22Rv1 (cell line): Measurements from ENCODE around the gene KNDC1.
"Not testable (repeated sequence)": the region's sequence is repeated elsewhere in the genome, so short reads cannot be mapped to it uniquely, and the experiment has no call there.

ENCODE experiments used
- H3K27ac ChIP-seq: fragments of 450-650 bp; 2 replicates; pipeline ENCODE4 v1.5.1; 2017
- ZFX ChIP-seq: fragments of 450-650 bp; IDR thresholded peaks from 2 replicates; pipeline ENCODE4 v1.6.1; 2017; ENCODE audit warnings: antibody characterized with exemption, borderline replicate concordance
- TF ChIP-seq, protein P1 (sequence below): fragments of 450-650 bp; IDR thresholded peaks from 2 replicates; pipeline ENCODE4 v1.5.1; 2017; ENCODE audit warnings: mild to moderate bottlenecking

The KNDC1 gene

DNA sequence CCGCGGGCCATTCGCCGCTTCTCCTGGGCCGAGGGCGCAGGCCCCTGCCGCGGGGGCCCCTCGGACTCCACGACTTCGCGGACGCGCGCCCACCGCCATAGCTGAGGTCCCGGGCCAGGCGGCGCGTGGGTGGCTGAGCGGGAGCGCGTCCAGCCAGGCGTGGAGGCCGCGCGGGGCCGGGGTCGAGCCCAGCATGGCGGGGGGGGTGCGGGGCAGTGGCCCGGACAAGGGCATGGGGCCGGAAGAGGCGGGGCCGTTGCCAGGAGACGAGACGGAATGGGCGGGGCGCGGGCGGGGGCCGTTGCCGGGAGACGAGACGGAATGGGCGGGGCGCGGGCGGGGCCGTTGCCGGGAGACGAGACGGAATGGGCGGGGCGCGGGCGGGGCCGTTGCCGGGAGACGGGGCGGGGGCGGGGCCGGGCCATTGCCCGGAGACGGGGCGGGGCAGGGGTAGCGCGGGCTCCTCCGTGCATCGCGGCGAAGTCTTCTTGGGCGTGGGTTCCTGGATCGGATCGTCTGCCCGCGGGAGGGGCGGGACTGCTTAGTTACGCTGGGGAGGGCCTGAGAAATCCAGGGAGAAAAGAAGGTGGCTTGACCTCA is 101.8 kb downstream of the KNDC1 start:
- H3K27ac ChIP-seq: peak overlapping the region; percentile 75
- no peak for TF ChIP-seq ZFX
- TF ChIP-seq, protein P1, sequence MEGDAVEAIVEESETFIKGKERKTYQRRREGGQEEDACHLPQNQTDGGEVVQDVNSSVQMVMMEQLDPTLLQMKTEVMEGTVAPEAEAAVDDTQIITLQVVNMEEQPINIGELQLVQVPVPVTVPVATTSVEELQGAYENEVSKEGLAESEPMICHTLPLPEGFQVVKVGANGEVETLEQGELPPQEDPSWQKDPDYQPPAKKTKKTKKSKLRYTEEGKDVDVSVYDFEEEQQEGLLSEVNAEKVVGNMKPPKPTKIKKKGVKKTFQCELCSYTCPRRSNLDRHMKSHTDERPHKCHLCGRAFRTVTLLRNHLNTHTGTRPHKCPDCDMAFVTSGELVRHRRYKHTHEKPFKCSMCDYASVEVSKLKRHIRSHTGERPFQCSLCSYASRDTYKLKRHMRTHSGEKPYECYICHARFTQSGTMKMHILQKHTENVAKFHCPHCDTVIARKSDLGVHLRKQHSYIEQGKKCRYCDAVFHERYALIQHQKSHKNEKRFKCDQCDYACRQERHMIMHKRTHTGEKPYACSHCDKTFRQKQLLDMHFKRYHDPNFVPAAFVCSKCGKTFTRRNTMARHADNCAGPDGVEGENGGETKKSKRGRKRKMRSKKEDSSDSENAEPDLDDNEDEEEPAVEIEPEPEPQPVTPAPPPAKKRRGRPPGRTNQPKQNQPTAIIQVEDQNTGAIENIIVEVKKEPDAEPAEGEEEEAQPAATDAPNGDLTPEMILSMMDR: no peak

DNA sequence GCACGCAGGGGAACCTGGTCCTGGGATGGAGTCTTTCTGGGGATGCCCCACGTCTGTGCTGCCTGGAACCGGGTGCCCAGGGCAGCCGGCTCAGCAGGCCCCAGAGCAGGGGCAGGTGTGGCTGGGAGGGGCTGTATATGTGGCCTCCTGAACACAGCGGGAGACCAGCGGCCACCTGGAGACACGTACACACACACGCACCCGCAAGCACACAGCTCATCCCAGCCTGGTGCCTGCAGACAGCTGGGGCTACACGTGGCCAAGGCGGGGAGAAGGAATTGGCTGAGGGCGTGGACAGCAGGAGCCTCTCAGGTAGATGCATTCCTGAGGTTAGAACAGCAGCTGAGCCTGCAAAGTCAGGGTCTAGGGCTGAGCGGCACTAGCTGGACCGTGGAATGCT is 102.7 kb downstream of the KNDC1 start:
- H3K27ac ChIP-seq: no peak overlapping the region
- no peak for TF ChIP-seq ZFX
- TF ChIP-seq, protein P1: no peak

DNA sequence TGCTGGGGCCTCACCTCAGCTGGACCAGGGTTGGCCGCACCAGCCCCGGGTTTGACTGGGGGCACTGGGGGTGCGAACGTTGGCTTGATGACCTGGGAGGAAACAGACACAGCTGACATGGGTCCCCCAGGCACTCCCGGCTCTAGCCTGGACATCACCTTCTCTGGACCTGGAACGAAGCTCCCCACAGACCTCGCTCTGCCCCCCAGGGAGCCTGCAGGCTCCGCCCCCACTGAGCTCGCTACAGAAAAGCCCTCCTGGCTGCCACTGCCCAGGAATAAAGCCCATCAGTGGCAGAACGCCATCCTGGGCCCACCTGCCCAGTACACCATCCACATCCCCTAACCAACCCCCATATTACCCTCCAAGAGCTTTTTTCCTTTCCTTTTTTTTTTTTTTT is 103.7 kb downstream of the KNDC1 start:
- no peak overlapping the region for H3K27ac ChIP-seq
- TF ChIP-seq ZFX: no peak
- TF ChIP-seq, protein P1: no peak

DNA sequence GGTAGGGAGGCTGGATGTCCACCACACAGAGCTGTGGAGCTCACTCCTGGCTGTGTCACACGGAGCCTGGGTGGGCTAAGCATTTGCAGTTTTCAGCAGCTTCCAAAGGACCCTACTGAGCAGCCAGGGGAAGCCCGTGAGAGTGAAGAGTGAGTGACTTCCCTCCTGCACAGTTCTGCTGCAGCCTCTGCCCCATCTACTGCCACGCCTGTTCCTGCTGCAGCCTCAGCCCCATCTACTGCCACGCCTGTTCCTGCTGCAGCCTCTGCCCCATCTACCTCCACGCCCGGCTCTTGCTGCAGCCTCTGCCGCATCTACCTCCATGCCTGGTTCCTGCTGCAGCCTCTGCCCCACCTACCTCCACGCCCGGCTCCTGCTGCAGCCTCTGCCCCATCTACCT is 104.4 kb downstream of the KNDC1 start:
- TF ChIP-seq ZFX: no peak
- TF ChIP-seq, protein P1: no peak
- H3K27ac ChIP-seq: no peak overlapping the region

DNA sequence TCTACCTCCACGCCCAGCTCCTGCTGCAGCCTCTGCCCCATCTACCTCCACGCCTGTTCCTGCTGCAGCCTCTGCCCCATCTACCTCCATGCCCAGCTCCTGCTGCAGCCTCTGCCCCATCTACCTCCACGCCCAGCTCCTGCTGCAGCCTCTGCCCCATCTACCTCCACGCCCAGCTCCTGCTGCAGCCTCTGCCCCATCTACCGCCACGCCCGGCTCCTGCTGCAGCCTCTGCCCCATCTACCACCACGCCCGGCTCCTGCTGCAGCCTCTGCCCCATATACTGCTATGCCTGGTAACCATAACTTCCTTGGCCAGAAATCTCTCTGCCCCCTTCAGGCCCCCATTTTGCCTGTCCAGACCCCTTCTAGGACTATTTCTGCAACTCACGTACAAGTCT is 105.0 kb downstream of the KNDC1 start:
- H3K27ac ChIP-seq: not testable (repeated sequence)

DNA sequence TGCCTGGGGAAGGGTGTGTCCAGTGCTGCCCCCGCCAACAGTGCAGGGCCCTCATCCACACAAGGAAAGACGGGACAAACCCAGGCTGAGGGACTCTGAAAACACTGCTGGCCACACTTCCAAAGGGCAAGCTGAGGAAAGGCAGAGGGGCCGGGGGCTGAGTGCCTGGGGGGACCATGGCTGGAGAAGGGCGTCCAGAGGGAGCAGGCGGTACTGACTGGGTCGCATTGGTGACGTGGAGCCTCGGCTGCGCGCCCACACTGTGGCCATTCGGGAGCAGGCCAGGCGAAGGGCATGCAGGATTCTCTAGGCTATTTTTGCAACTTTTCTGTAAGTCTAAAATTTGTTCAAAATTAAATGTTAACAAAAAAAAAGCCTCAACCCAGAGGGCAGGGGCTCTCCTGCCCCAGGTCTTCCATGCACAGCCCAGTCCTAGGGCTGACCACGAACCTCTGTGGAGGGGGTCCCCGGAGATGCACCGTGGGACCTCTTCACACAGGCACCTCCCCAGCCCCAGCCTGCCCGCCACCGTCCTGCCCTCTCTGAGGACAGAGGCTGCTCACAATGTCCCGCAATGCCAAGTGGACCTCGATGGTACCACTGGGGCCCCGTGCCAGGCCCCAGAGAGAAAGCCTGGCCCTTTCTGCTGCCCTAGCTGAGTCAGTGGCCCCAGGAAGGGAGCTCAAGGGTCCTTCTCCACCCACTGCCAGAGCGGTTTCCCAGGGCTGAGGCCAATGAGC is 106.2 kb downstream of the KNDC1 start:
- no peak for TF ChIP-seq ZFX
- TF ChIP-seq, protein P1: no peak
- H3K27ac ChIP-seq: no peak overlapping the region

DNA sequence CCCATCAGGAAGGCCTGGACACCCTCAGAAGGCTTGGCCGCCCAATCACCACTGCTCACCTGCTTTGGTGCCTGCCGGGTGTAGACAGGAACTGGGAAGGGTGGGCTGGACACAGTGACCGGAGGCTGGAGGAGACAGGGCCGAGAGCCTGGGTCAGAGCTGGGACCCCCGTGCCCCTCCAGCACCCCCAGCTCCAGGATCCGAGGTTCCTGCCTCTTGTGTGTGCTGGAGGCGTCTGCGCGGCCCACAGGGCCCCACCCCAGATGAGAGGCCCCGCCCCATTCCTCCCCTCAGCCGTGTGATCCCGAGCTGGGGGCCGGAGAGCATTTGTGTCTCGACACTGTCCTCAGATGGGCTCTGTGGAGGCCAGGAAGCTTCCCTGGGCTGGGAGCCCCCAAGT is 107.3 kb downstream of the KNDC1 start:
- TF ChIP-seq, protein P1: no peak
- no peak for TF ChIP-seq ZFX
- no peak overlapping the region for H3K27ac ChIP-seq
